A673 (cell line): ENCODE measurements around the gene AP2B1. TPM values are rescaled to one million over a fixed set of nuclear protein-coding genes. Genes with fewer than 3 reads are reported as not detected.
"Not testable (repeated sequence)": the region's sequence is repeated elsewhere in the genome, so short reads cannot be mapped to it uniquely, and the experiment has no call there.

Experiments
- BruUV-seq: library from RNA; stranded (reverse); fragments of 400-500 nt; replicated peaks from 2 replicates; lab custom pipeline; 2021; lab: Mats Ljungman, UMichigan
- CTCF ChIA-PET: fragments of 300-600 bp; sonication (Branson Sonifier 250); formaldehyde crosslinking; loops from one replicate; lab custom pipeline; 2022; ENCODE audit warnings: antibody characterized with exemption; lab: Charles Lee
- POLR2A ChIA-PET: fragments of 300-600 bp; sonication (Branson Sonifier 250); formaldehyde crosslinking; loops from one replicate; lab custom pipeline; 2022; ENCODE audit warnings: antibody characterized with exemption; ENCODE audit not compliant: low non-redundant PET; lab: Charles Lee
- DNase-seq: peaks from one replicate; pipeline ENCODE4 v3.0.0-alpha.2; 2015; ENCODE audit warnings: low spot score
- H3K27ac ChIP-seq: fragments of 200-600 bp; sonication (generic); 2 replicates; pipeline ENCODE4 v1.5.1; 2016; ENCODE audit warnings: mixed run types, low read depth, mild to moderate bottlenecking, mixed read lengths, antibody characterized with exemption, low read length; ENCODE audit not compliant: poor library complexity, severe bottlenecking
- H3K27me3 ChIP-seq: fragments of 200-600 bp; sonication (generic); replicated peaks from 2 replicates; pipeline ENCODE4 v1.6.1; 2017; ENCODE audit warnings: mixed run types, low read depth, mild to moderate bottlenecking, mixed read lengths, antibody characterized with exemption, low read length; ENCODE audit not compliant: insufficient read depth, poor library complexity
- H3K36me3 ChIP-seq: fragments of 200-600 bp; sonication (generic); 2 replicates; pipeline ENCODE4 v1.6.1; 2016; ENCODE audit warnings: mixed run types, mild to moderate bottlenecking, mixed read lengths, antibody characterized with exemption, low read length; ENCODE audit not compliant: insufficient read depth, poor library complexity, severe bottlenecking
- H3K4me1 ChIP-seq: fragments of 200-600 bp; sonication (generic); 2 replicates; pipeline ENCODE4 v1.6.1; 2017; ENCODE audit warnings: mixed run types, mild to moderate bottlenecking, mixed read lengths, antibody characterized with exemption, low read length; ENCODE audit not compliant: insufficient read depth, poor library complexity, severe bottlenecking
- H3K4me3 ChIP-seq: fragments of 200-600 bp; sonication (generic); 2 replicates; pipeline ENCODE4 v1.5.1; 2016; ENCODE audit warnings: low read depth, mixed run types, mild to moderate bottlenecking, mixed read lengths, low read length; ENCODE audit not compliant: poor library complexity, severe bottlenecking
- H3K9me3 ChIP-seq: fragments of 200-600 bp; sonication (generic); 2 replicates; pipeline ENCODE4 v1.6.1; 2016; ENCODE audit warnings: mixed run types, low read depth, mild to moderate bottlenecking, mixed read lengths, antibody characterized with exemption, low read length; ENCODE audit not compliant: poor library complexity, severe bottlenecking
- CTCF ChIP-seq: fragments of 300-800, 200-600 bp; sonication (generic); conservative IDR thresholded peaks from 2 replicates; pipeline ENCODE4 v1.5.1; 2017; ENCODE audit warnings: low read depth, mild to moderate bottlenecking, antibody characterized with exemption, low read length, moderate library complexity, mixed read lengths
- EZH2 ChIP-seq: fragments of 200-600 bp; sonication (generic); IDR thresholded peaks from 2 replicates; pipeline ENCODE4 v1.6.1; 2017; ENCODE audit warnings: borderline replicate concordance, low read depth, mild to moderate bottlenecking, mixed read lengths, antibody characterized with exemption, low read length; ENCODE audit not compliant: poor library complexity, severe bottlenecking
- intact Hi-C: fragments of 100-400 bp; cut with micrococcal nuclease; formaldehyde crosslinking; loops from one replicate; pipeline ENCODE4 v1.10.0; 2022; ENCODE audit not compliant: unreplicated experiment
- total RNA-seq: library from RNA; stranded (reverse); gene quantifications from 2 replicates; pipeline ENCODE4 v1.2.3, GENCODE V29; 2021

The AP2B1 gene
- total RNA-seq, 1 experiment from 2014 or later, result 124 TPM

DNA sequence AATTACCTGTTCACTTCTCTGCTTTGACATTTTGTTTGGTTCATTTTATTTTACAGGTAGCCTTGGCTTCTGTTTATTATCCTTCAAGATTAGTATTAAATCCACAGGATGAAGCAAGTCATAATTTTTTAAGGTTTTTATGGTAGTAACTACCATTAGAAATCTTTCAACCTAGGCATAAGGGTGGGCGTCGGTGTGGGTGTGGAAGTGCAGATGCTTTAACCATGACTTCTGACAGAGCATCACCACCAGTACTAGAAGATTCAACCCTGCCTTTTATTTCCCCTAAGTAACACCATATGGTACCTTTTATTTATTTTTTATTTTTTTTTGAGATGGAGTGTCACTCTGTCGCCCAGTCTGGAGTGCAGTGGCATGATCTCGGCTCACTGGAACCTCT lies 22.7 kb downstream of the AP2B1 start:
- H3K4me1 ChIP-seq, result no peaks in the 10 kb centered on the region
- H3K27ac ChIP-seq, result no peak overlapping the region
- POLR2A ChIA-PET, result no interaction called here
- H3K9me3 ChIP-seq, result no peaks in the 10 kb centered on the region
- no TSS peak for BruUV-seq
- intact Hi-C loops, result no loop called here
- H3K4me3 ChIP-seq, result no peak overlapping the region
- DNase-seq, result no peak
- CTCF ChIA-PET, result no interaction called here
- TF ChIP-seq EZH2 (no peak), CTCF (no peak)
- peaks cover 12% of the 10 kb centered on the region for H3K36me3 ChIP-seq
- no peaks in the 10 kb centered on the region for H3K27me3 ChIP-seq

DNA sequence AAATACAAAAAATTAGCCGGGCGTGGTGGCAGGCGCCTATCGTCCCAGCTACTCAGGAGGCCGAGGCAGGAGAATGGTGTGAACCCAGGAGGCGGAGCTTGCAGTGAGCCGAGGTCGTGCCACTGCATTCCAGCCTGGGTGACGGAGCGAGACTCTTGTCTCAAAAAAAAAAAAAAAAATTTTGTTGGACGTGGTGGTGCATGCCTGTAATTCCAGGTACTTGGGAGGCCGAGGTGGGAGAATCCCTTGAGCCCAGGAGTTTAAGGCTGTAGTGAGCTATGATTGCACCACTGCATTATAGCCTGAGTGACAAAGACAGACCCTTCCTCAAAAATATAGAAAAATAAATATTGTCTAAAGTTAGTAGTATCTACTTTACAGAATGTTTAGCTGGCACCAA lies 23.6 kb downstream of the AP2B1 start:
- H3K27me3 ChIP-seq, H3K27ac ChIP-seq, BruUV-seq, H3K4me1 ChIP-seq, H3K9me3 ChIP-seq, H3K4me3 ChIP-seq, DNase-seq, intact Hi-C loops, POLR2A ChIA-PET: not testable (repeated sequence)
- peaks cover 12% of the 10 kb centered on the region for H3K36me3 ChIP-seq
- CTCF ChIA-PET, result interaction anchor here (1.5 kb wide), 1 partner anchor 137 kb away, joined by 4 read pairs; no protein-coding TSS in a partner anchor

GRCh38 chr17:35612924-35613521 lies 25.9 kb downstream of the AP2B1 start:
- Histone ChIP-seq H3K27me3 (no peaks in the 10 kb centered on the region), H3K36me3 (peaks cover 4% of the 10 kb centered on the region), H3K4me1 (no peaks in the 10 kb centered on the region), H3K4me3 (no peak overlapping the region), H3K27ac (no peak overlapping the region), H3K9me3 (no peaks in the 10 kb centered on the region)
- no TSS peak for BruUV-seq
- ChIA-PET CTCF (interaction anchor here (0.6 to 2.1 kb wide), 4 partner anchors 10 to 147 kb away, joined by 3 to 17 read pairs (median 4); no protein-coding TSS in a partner anchor), POLR2A (no interaction called here)
- intact Hi-C loops, result loop anchor here (2.0 kb wide), 1 partner anchor 134 kb away; no protein-coding TSS in a partner anchor
- DNase-seq, result peak; percentile 48
- TF ChIP-seq CTCF, result peak; percentile 61
- no peak for TF ChIP-seq EZH2

GRCh38 chr17:35614810-35615209 lies 27.7 kb downstream of the AP2B1 start:
- H3K36me3 ChIP-seq, result no peaks in the 10 kb centered on the region
- H3K9me3 ChIP-seq, result no peaks in the 10 kb centered on the region
- H3K4me1 ChIP-seq, result no peaks in the 10 kb centered on the region
- DNase-seq, result no peak
- H3K27ac ChIP-seq, result no peak overlapping the region
- no peaks in the 10 kb centered on the region for H3K27me3 ChIP-seq
- intact Hi-C loops, result no loop called here
- POLR2A ChIA-PET, result no interaction called here
- no TSS peak for BruUV-seq
- CTCF ChIA-PET, result interaction anchor here (2.1 kb wide), 1 partner anchor 133 kb away, joined by 17 read pairs; no protein-coding TSS in a partner anchor
- no peak overlapping the region for H3K4me3 ChIP-seq
- TF ChIP-seq CTCF (no peak), EZH2 (no peak)
